Activated naive CD4-positive, alpha-beta T cell treated with anti-CD3 and anti-CD28 coated beads, Interleukin-2, amount 50 U/mL, for 24 hours (primary cell): ENCODE data around the gene PDLIM4.
A peak's percentile ranks its signal among the peaks of the same experiment; 100 is the strongest.

ENCODE experiments used
- H3K27ac Mint-ChIP-seq: one replicate; pipeline ENCODE4 v1.8.0; 2021; ENCODE audit warnings: mild to moderate bottlenecking, mixed read lengths
- H3K27me3 Mint-ChIP-seq: one replicate; pipeline ENCODE4 v1.8.0; 2021; ENCODE audit warnings: mixed read lengths
- H3K36me3 Mint-ChIP-seq: one replicate; pipeline ENCODE4 v1.8.0; 2021; ENCODE audit warnings: mixed read lengths
- H3K4me1 Mint-ChIP-seq: one replicate; pipeline ENCODE4 v1.8.0; 2021; ENCODE audit warnings: mixed read lengths
- H3K4me3 Mint-ChIP-seq: one replicate; pipeline ENCODE4 v1.8.0; 2021; ENCODE audit warnings: mild to moderate bottlenecking, mixed read lengths
- H3K9me3 Mint-ChIP-seq: one replicate; pipeline ENCODE4 v1.8.0; 2021; ENCODE audit warnings: mixed read lengths

Gene PDLIM4

GRCh38 chr5:132266031-132266835, 8.7 kb downstream of the PDLIM4 start:
- no peak overlapping the region for H3K27ac Mint-ChIP-seq
- no peaks in the 10 kb centered on the region for H3K27me3 Mint-ChIP-seq
- H3K4me3 Mint-ChIP-seq, result no peak overlapping the region
- no peaks in the 10 kb centered on the region for H3K9me3 Mint-ChIP-seq
- peaks cover 4% of the 10 kb centered on the region for H3K4me1 Mint-ChIP-seq
- H3K36me3 Mint-ChIP-seq, result no peaks in the 10 kb centered on the region

GRCh38 chr5:132266836-132267160, 9.3 kb downstream of the PDLIM4 start:
- no peak overlapping the region for H3K4me3 Mint-ChIP-seq
- H3K36me3 Mint-ChIP-seq, result no peaks in the 10 kb centered on the region
- peaks cover 4% of the 10 kb centered on the region for H3K4me1 Mint-ChIP-seq
- no peaks in the 10 kb centered on the region for H3K27me3 Mint-ChIP-seq
- no peak overlapping the region for H3K27ac Mint-ChIP-seq
- H3K9me3 Mint-ChIP-seq, result no peaks in the 10 kb centered on the region

GRCh38 chr5:132267166-132267739, 9.8 kb downstream of the PDLIM4 start:
- Mint-ChIP-seq H3K36me3 (no peaks in the 10 kb centered on the region), H3K9me3 (no peaks in the 10 kb centered on the region), H3K4me1 (peaks cover 5% of the 10 kb centered on the region), H3K27me3 (no peaks in the 10 kb centered on the region), H3K27ac (peak overlapping the region; percentile 20), H3K4me3 (no peak overlapping the region)

GRCh38 chr5:132267931-132268768, 10.7 kb downstream of the PDLIM4 start:
- H3K27me3 Mint-ChIP-seq, result peaks cover 2% of the 10 kb centered on the region
- peaks cover 14% of the 10 kb centered on the region for H3K4me1 Mint-ChIP-seq
- H3K27ac Mint-ChIP-seq, result no peak overlapping the region
- no peaks in the 10 kb centered on the region for H3K9me3 Mint-ChIP-seq
- H3K36me3 Mint-ChIP-seq, result no peaks in the 10 kb centered on the region
- H3K4me3 Mint-ChIP-seq, result no peak overlapping the region

GRCh38 chr5:132268769-132269551, 11.5 kb downstream of the PDLIM4 start:
- H3K4me1 Mint-ChIP-seq, result peaks cover 14% of the 10 kb centered on the region
- no peak overlapping the region for H3K27ac Mint-ChIP-seq
- no peaks in the 10 kb centered on the region for H3K9me3 Mint-ChIP-seq
- peaks cover 6% of the 10 kb centered on the region for H3K27me3 Mint-ChIP-seq
- H3K36me3 Mint-ChIP-seq, result no peaks in the 10 kb centered on the region
- no peak overlapping the region for H3K4me3 Mint-ChIP-seq

GRCh38 chr5:132269635-132270334, 12.3 kb downstream of the PDLIM4 start:
- Mint-ChIP-seq H3K9me3 (no peaks in the 10 kb centered on the region), H3K27me3 (peaks cover 8% of the 10 kb centered on the region), H3K4me3 (no peak overlapping the region), H3K36me3 (no peaks in the 10 kb centered on the region), H3K4me1 (peaks cover 11% of the 10 kb centered on the region), H3K27ac (no peak overlapping the region)

- H3K36me3 Mint-ChIP-seq, result no peaks in the 10 kb centered on the region
- no peak overlapping the region for H3K27ac Mint-ChIP-seq
- H3K4me3 Mint-ChIP-seq, result no peak overlapping the region
- H3K4me1 Mint-ChIP-seq, result peaks cover 11% of the 10 kb centered on the region
- peaks cover 9% of the 10 kb centered on the region for H3K27me3 Mint-ChIP-seq
- H3K9me3 Mint-ChIP-seq, result no peaks in the 10 kb centered on the region
These were observed 12.8 kb downstream of the PDLIM4 start for GRCh38 chr5:132270335-132270665.

GRCh38 chr5:132270706-132271105, 13.2 kb downstream of the PDLIM4 start:
- H3K4me1 Mint-ChIP-seq, result peaks cover 11% of the 10 kb centered on the region
- H3K27ac Mint-ChIP-seq, result no peak overlapping the region
- no peaks in the 10 kb centered on the region for H3K36me3 Mint-ChIP-seq
- H3K27me3 Mint-ChIP-seq, result peaks cover 9% of the 10 kb centered on the region
- no peak overlapping the region for H3K4me3 Mint-ChIP-seq
- no peaks in the 10 kb centered on the region for H3K9me3 Mint-ChIP-seq

- peaks cover 11% of the 10 kb centered on the region for H3K4me1 Mint-ChIP-seq
- peak overlapping the region; percentile 15 for H3K4me3 Mint-ChIP-seq
- H3K9me3 Mint-ChIP-seq, result no peaks in the 10 kb centered on the region
- H3K36me3 Mint-ChIP-seq, result no peaks in the 10 kb centered on the region
- H3K27me3 Mint-ChIP-seq, result peaks cover 9% of the 10 kb centered on the region
- no peak overlapping the region for H3K27ac Mint-ChIP-seq
These were observed 14.1 kb downstream of the PDLIM4 start for GRCh38 chr5:132271251-132272246.

GRCh38 chr5:132272311-132273210, 15.1 kb downstream of the PDLIM4 start:
- peak overlapping the region; percentile 15 for H3K4me3 Mint-ChIP-seq
- no peak overlapping the region for H3K27ac Mint-ChIP-seq
- peaks cover 11% of the 10 kb centered on the region for H3K4me1 Mint-ChIP-seq
- no peaks in the 10 kb centered on the region for H3K9me3 Mint-ChIP-seq
- no peaks in the 10 kb centered on the region for H3K36me3 Mint-ChIP-seq
- H3K27me3 Mint-ChIP-seq, result peaks cover 9% of the 10 kb centered on the region

GRCh38 chr5:132273631-132274030, 16.1 kb downstream of the PDLIM4 start:
- H3K9me3 Mint-ChIP-seq, result no peaks in the 10 kb centered on the region
- H3K27me3 Mint-ChIP-seq, result peaks cover 9% of the 10 kb centered on the region
- H3K4me3 Mint-ChIP-seq, result no peak overlapping the region
- no peak overlapping the region for H3K27ac Mint-ChIP-seq
- H3K36me3 Mint-ChIP-seq, result no peaks in the 10 kb centered on the region
- H3K4me1 Mint-ChIP-seq, result peaks cover 11% of the 10 kb centered on the region

- Mint-ChIP-seq H3K9me3 (no peaks in the 10 kb centered on the region), H3K36me3 (no peaks in the 10 kb centered on the region), H3K4me3 (no peak overlapping the region), H3K27ac (no peak overlapping the region), H3K4me1 (peaks cover 11% of the 10 kb centered on the region), H3K27me3 (peaks cover 9% of the 10 kb centered on the region)
These were observed 16.7 kb downstream of the PDLIM4 start for GRCh38 chr5:132274050-132274792.
